Measurements from ENCODE around the gene CTDSPL2. TPM values are rescaled to one million over a fixed set of nuclear protein-coding genes. Genes with fewer than 3 reads are reported as not detected.

Gene CTDSPL2
- polyA plus RNA-seq, 1 donor from 2014 or later: 78.1 TPM

- Histone ChIP-seq H3K27ac (ENCODE audit: low read length) (no peak overlapping the region), H3K79me2 (replicated peaks; ENCODE audit: insufficient read depth, low read length) (no peaks in the 10 kb centered on the region), H3K36me3 (ENCODE audit: insufficient read depth, low read length) (peaks cover 10% of the 10 kb centered on the region)
These were observed 142.9 kb downstream of the CTDSPL2 start for GRCh38 chr15:44570361-44570760.

GRCh38 chr15:44573386-44573785 is 146.0 kb downstream of the CTDSPL2 start:
- Histone ChIP-seq H3K4me2 (ENCODE audit: low read length) (no peak overlapping the region), H3K9me2 (ENCODE audit: insufficient read depth, low read length) (no peaks in the 10 kb centered on the region), H3K4me3 (ENCODE audit: low read length) (no peak overlapping the region), H3K27me3 (ENCODE audit: insufficient read depth, low read depth, low read length) (no peaks in the 10 kb centered on the region), H3K9me3 (ENCODE audit: low read length) (no peaks in the 10 kb centered on the region), H3K36me3 (ENCODE audit: insufficient read depth, low read length) (no peaks in the 10 kb centered on the region), H3K9ac (ENCODE audit: low read length) (no peak overlapping the region), H3K27ac (ENCODE audit: low read length) (no peak overlapping the region), H3K79me2 (replicated peaks; ENCODE audit: insufficient read depth, low read length) (no peaks in the 10 kb centered on the region), H3F3A (ENCODE audit: insufficient read depth, low read length, poor library complexity, severe bottlenecking) (no peaks in the 10 kb centered on the region), H4K20me1 (ENCODE audit: insufficient read depth) (no peaks in the 10 kb centered on the region), H2AFZ (ENCODE audit: low read depth, low read length) (no peak overlapping the region)
- no peak for TF ChIP-seq SMC3 (conservative IDR thresholded peaks at IDR 0.05; ENCODE audit: poor library complexity)
- TF ChIP-seq CTCF (IDR thresholded peaks at IDR 0.05; ENCODE audit: poor library complexity, severe bottlenecking): no peak
- no peak for TF ChIP-seq RAD21 (conservative IDR thresholded peaks at IDR 0.05)
- no peak for TF ChIP-seq TAF1 (IDR thresholded peaks at IDR 0.05; ENCODE audit: low read depth)
- no peak for TF ChIP-seq EZH2 (IDR thresholded peaks at IDR 0.05; ENCODE audit: borderline replicate concordance, insufficient read depth, low read length, poor library complexity, severe bottlenecking)
- no peak for TF ChIP-seq REST (IDR thresholded peaks at IDR 0.05; ENCODE audit: borderline replicate concordance)

More at GRCh38 chr15:44570361-44570760, 142.9 kb downstream of the CTDSPL2 start:
- no peaks in the 10 kb centered on the region for H3K9me2 ChIP-seq (ENCODE audit: insufficient read depth, low read length)
- H3K4me2 ChIP-seq (ENCODE audit: low read length): no peak overlapping the region
- no peak overlapping the region for H2AFZ ChIP-seq (ENCODE audit: low read depth, low read length)
- H3K9ac ChIP-seq (ENCODE audit: low read length): no peak overlapping the region
- no peak overlapping the region for H3K4me3 ChIP-seq (ENCODE audit: low read length)
- no peaks in the 10 kb centered on the region for H4K20me1 ChIP-seq (ENCODE audit: insufficient read depth)
- no peaks in the 10 kb centered on the region for H3K27me3 ChIP-seq (ENCODE audit: insufficient read depth, low read depth, low read length)
- TF ChIP-seq POLR2AphosphoS5 (IDR thresholded peaks at IDR 0.05): no peak
- no peak for TF ChIP-seq EP300 (conservative IDR thresholded peaks at IDR 0.05; ENCODE audit: poor library complexity, severe bottlenecking)
- TF ChIP-seq RAD21 (conservative IDR thresholded peaks at IDR 0.05): no peak
- no peak for TF ChIP-seq TAF1 (IDR thresholded peaks at IDR 0.05; ENCODE audit: low read depth)
- no peak for TF ChIP-seq MXI1 (conservative IDR thresholded peaks at IDR 0.05; ENCODE audit: poor library complexity, severe bottlenecking)
- TF ChIP-seq REST (IDR thresholded peaks at IDR 0.05; ENCODE audit: borderline replicate concordance): no peak
- no peak for TF ChIP-seq SMC3 (conservative IDR thresholded peaks at IDR 0.05; ENCODE audit: poor library complexity)
- no peak for TF ChIP-seq CTCF (IDR thresholded peaks at IDR 0.05; ENCODE audit: poor library complexity, severe bottlenecking)
- no peak for TF ChIP-seq EZH2 (IDR thresholded peaks at IDR 0.05; ENCODE audit: borderline replicate concordance, insufficient read depth, low read length, poor library complexity, severe bottlenecking)
- no peaks in the 10 kb centered on the region for H3F3A ChIP-seq (ENCODE audit: insufficient read depth, low read length, poor library complexity, severe bottlenecking)
- peaks cover 7% of the 10 kb centered on the region for H3K9me3 ChIP-seq (ENCODE audit: low read length)

Measured in neural cell (in vitro differentiated cells).